Esophagus muscularis mucosa (tissue), 4 donors: ENCODE results near the gene PF4V1. TPM values are rescaled to one million over a fixed set of nuclear protein-coding genes. Genes with fewer than 3 reads are reported as not detected.
"Not testable (repeated sequence)": the region's sequence is repeated elsewhere in the genome, so short reads cannot be mapped to it uniquely, and the experiment has no call there.

Source experiments
- DNase-seq: peaks from one replicate; pipeline ENCODE4 v3.0.0-alpha.2; 2017; ENCODE audit errors: extremely low spot score
- H3K27ac ChIP-seq, 4 donors: fragments of 200-600 bp; sonication (generic); replicated peaks in 1 of 4; 1 replicate in 3 of 4; 2 replicates in 1 of 4; pipeline ENCODE4 v1.5.1; 2016 to 2019; ENCODE audit warnings: mild to moderate bottlenecking in 1 of 4
- H3K27me3 ChIP-seq, 4 donors: fragments of 200-600 bp; sonication (generic); one replicate each; pipeline versions ENCODE4 v1.5.1 to v1.6.0; 2016 to 2019
- H3K36me3 ChIP-seq, 4 donors: fragments of 200-600 bp; sonication (generic); one replicate each; pipeline ENCODE4 v1.5.1; 2016 to 2019
- H3K4me1 ChIP-seq, 4 donors: fragments of 200-600 bp; sonication (generic); one replicate each; pipeline ENCODE4 v1.5.1; 2016 to 2019
- H3K4me3 ChIP-seq, 4 donors: fragments of 200-600 bp; sonication (generic); 1 replicate in 2 of 4; 2 replicates in 2 of 4; pipeline ENCODE4 v1.5.1; 2016 to 2019; ENCODE audit warnings: mild to moderate bottlenecking in 4 of 4, moderate library complexity in 1 of 4
- H3K9me3 ChIP-seq, 4 donors: fragments of 200-600 bp; sonication (generic); 1 replicate in 3 of 4; 2 replicates in 1 of 4; pipeline ENCODE4 v1.5.1; 2016 to 2019
- CTCF ChIP-seq, 3 experiments: fragments of 200-600 bp in 2 of 3; fragments of 450-650 bp in 1 of 3; sonication (generic) in 2 of 3; IDR thresholded peaks; one replicate each; pipeline ENCODE4 v1.5.1; 2017 to 2019; ENCODE audit warnings: antibody characterized with exemption in 3 of 3, mild to moderate bottlenecking in 2 of 3, moderate library complexity in 1 of 3
- EP300 ChIP-seq: sonication (generic); formaldehyde crosslinking; IDR thresholded peaks from one replicate; pipeline ENCODE4 v1.6.1; 2017; ENCODE audit warnings: antibody characterized with exemption
- POLR2A ChIP-seq: fragments of 450-650 bp; IDR thresholded peaks from one replicate; pipeline ENCODE4 v1.6.1; 2017; ENCODE audit warnings: antibody characterized with exemption, moderate library complexity, mild to moderate bottlenecking, low read depth
- POLR2AphosphoS5 ChIP-seq, 2 donors: sonication (generic); formaldehyde crosslinking; IDR thresholded peaks; one replicate each; pipeline ENCODE4 v1.6.1; 2017; ENCODE audit warnings: antibody characterized with exemption in 2 of 2
- WGBS: methylation state at CpG from one replicate; pipeline ENCODE4 v1.1.5; 2018; 5-methylcytosine and 5-hydroxymethylcytosine counted together
- intact Hi-C: fragments of 100-400 bp; cut with DNase I; formaldehyde crosslinking; loops from one replicate; pipeline ENCODE4 v1.15.1; 2023
- total RNA-seq, 4 donors: library from RNA; depleted of rRNA; stranded (reverse); fragments of >200 nt; gene quantifications; one replicate each; pipeline versions ENCODE4 v1.1.0 to v1.2.1, GENCODE V29; 2016

The PF4V1 gene
- total RNA-seq, 4 donors from 2014 or later, result not detected

GRCh38 chr4:73897380-73898136 lies 44.5 kb downstream of the PF4V1 start:
- no peaks in the 10 kb centered on the region for H3K9me3 ChIP-seq
- no peak for TF ChIP-seq CTCF (IDR thresholded peaks at IDR 0.05)
- TF ChIP-seq POLR2AphosphoS5 (IDR thresholded peaks at IDR 0.05), result no peak
- TF ChIP-seq EP300, result no peak
- H3K27ac ChIP-seq, result no peak overlapping the region
- H3K36me3 ChIP-seq, result no peaks in the 10 kb centered on the region
- H3K27me3 ChIP-seq, result no peaks in the 10 kb centered on the region
- intact Hi-C loops, result no loop called here
- DNase-seq, result no peak
- no peak overlapping the region for H3K4me3 ChIP-seq
- WGBS, result 54% methylated on average over 4 of the region's 4 CpGs
- no peaks in the 10 kb centered on the region for H3K4me1 ChIP-seq

- intact Hi-C loops, DNase-seq: not testable (repeated sequence)
- WGBS, result 65% methylated on average over 3 of the region's 3 CpGs
These were observed 46.2 kb downstream of the PF4V1 start for GRCh38 chr4:73899338-73899737.

DNA sequence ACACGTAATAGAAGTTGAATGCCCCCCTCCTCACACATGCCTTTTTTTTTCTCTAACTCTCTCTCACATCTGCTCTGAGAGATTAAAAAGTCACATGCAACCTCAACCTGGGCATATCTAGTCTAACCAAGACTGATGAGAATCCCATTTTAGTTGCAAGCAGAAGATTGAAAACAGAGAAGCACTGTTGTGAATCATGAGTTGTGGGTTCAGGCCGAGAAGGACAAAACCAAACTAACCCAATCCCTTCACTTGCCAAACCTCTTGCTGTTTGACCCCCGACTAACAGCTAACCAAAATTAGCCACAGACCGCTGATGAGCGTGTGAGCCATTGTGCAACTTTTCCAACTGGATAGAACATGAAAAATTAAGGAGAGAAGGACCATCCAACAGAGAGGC lies 47.9 kb downstream of the PF4V1 start:
- no peaks in the 10 kb centered on the region for H3K4me1 ChIP-seq
- 92% methylated on average over 5 of the region's 5 CpGs for WGBS
- intact Hi-C loops, result no loop called here
- H3K27ac ChIP-seq, result no peak overlapping the region
- no peak for DNase-seq
- no peak overlapping the region for H3K4me3 ChIP-seq
- no peaks in the 10 kb centered on the region for H3K9me3 ChIP-seq
- H3K36me3 ChIP-seq, result no peaks in the 10 kb centered on the region
- TF ChIP-seq POLR2AphosphoS5 (IDR thresholded peaks at IDR 0.05) (no peak), CTCF (IDR thresholded peaks at IDR 0.05) (no peak)
- no peaks in the 10 kb centered on the region for H3K27me3 ChIP-seq

More at GRCh38 chr4:73899338-73899737, 46.2 kb downstream of the PF4V1 start:
- not testable (repeated sequence) for H3K4me1 ChIP-seq, H3K9me3 ChIP-seq, H3K36me3 ChIP-seq, H3K4me3 ChIP-seq, H3K27ac ChIP-seq, H3K27me3 ChIP-seq

- Histone ChIP-seq H3K27me3 (no peaks in the 10 kb centered on the region), H3K4me3 (no peak overlapping the region), H3K4me1 (no peaks in the 10 kb centered on the region), H3K36me3 (no peaks in the 10 kb centered on the region), H3K27ac (no peak overlapping the region), H3K9me3 (no peaks in the 10 kb centered on the region)
- intact Hi-C loops, result no loop called here
- no peak for DNase-seq
- TF ChIP-seq POLR2A, result no peak
- TF ChIP-seq CTCF (IDR thresholded peaks at IDR 0.05), result no peak
- TF ChIP-seq EP300, result no peak
- TF ChIP-seq POLR2AphosphoS5 (IDR thresholded peaks at IDR 0.05), result no peak
- 76% methylated on average over 1 of the region's 1 CpG for WGBS
These were observed 49.0 kb downstream of the PF4V1 start for GRCh38 chr4:73902038-73902637.

DNA sequence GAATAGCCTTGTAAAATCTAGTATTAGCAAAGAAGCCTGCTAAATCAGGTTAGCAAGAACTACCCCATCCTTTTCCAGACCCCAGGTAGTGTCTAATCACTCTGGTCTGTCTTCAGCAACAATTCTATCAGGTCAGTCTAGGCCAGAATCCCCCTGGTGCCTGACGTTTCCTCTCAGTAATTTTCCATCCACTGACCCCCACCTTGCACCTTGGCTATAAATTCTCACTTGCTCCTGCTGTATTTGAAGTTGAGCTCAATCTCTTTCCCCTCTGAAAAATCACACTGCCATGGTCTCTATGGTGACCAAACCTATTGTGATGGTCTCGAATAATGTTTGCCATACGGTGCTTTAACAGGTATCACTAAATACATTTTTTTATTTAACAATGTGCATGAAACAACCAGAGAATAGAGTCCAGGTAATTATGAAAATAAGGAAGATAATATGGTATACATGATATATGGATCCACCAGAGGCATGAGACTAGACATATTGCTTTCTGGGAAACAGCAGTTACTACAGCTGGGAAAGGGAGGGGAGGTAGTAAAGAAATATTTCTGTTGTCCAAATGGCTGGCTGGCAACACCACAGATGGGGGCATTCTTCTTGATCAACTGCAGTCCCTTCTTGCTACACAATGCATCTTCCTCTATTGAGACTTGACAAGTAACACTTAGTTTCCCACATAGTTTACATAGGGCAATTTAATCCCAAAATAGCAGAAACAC lies 49.9 kb downstream of the PF4V1 start:
- Histone ChIP-seq H3K36me3 (no peaks in the 10 kb centered on the region), H3K27ac (no peak overlapping the region), H3K27me3 (no peaks in the 10 kb centered on the region), H3K4me1 (no peaks in the 10 kb centered on the region), H3K4me3 (no peak overlapping the region), H3K9me3 (no peaks in the 10 kb centered on the region)
- 69% methylated on average over 3 of the region's 3 CpGs for WGBS
- no peak for TF ChIP-seq CTCF (IDR thresholded peaks at IDR 0.05)
- no peak for TF ChIP-seq POLR2A
- TF ChIP-seq POLR2AphosphoS5 (IDR thresholded peaks at IDR 0.05), result no peak
- no peak for TF ChIP-seq EP300
- no peak for DNase-seq
- intact Hi-C loops, result no loop called here
